ENCODE results near the gene PLEKHG7.

- TF ChIP-seq CREB1 (IDR thresholded peaks at IDR 0.05) (no peak), RAD21 (IDR thresholded peaks at IDR 0.05 in 1 of 2, conservative IDR thresholded peaks at IDR 0.05 in 1 of 2; ENCODE audit: low read depth in 2 of 2, low read length in 2 of 2) (no peak)
Measured at GRCh38 chr12:92779902-92780301, 77.1 kb downstream of the PLEKHG7 start.

All from H1 (cell line).